Thymus (tissue), 11 donors: ENCODE results near the gene ZNF408. TPM values are rescaled to one million over a fixed set of nuclear protein-coding genes. Genes with fewer than 3 reads are reported as not detected.

ENCODE experiments used
- DNase-seq, 9 donors: peaks; one replicate each; pipeline ENCODE4 v3.0.0-alpha.2; 2013; ENCODE audit warnings: low spot score in 9 of 9, low read depth in 6 of 9, missing footprints in 1 of 9
- H3K27ac ChIP-seq, 2 donors: one replicate each; pipeline ENCODE4 v1.5.1; 2013; ENCODE audit warnings: control low read depth in 1 of 2, low read depth in 1 of 2, low read length in 1 of 2, mild to moderate bottlenecking in 1 of 2, moderate library complexity in 1 of 2
- H3K27me3 ChIP-seq, 2 donors: one replicate each; pipeline ENCODE4 v1.5.1; 2013; ENCODE audit warnings: low read length in 1 of 2; ENCODE audit not compliant: control insufficient read depth in 2 of 2, insufficient read depth in 1 of 2
- H3K36me3 ChIP-seq, 2 donors: one replicate each; pipeline ENCODE4 v1.5.1; 2013; ENCODE audit warnings: low read length in 1 of 2, mild to moderate bottlenecking in 1 of 2, moderate library complexity in 1 of 2; ENCODE audit not compliant: control insufficient read depth in 2 of 2, insufficient read depth in 2 of 2
- H3K4me1 ChIP-seq, 2 donors: one replicate each; pipeline ENCODE4 v1.5.1; 2013; ENCODE audit warnings: low read length in 2 of 2; ENCODE audit not compliant: control insufficient read depth in 2 of 2, insufficient read depth in 2 of 2
- H3K4me3 ChIP-seq, 2 donors: one replicate each; pipeline ENCODE4 v1.5.1; 2013; ENCODE audit warnings: low read length in 2 of 2, control low read depth in 1 of 2, mild to moderate bottlenecking in 1 of 2
- H3K9me3 ChIP-seq, 2 donors: one replicate each; pipeline ENCODE4 v1.5.1; 2013; ENCODE audit warnings: low read length in 1 of 2, mild to moderate bottlenecking in 1 of 2; ENCODE audit not compliant: control insufficient read depth in 2 of 2, insufficient read depth in 1 of 2
- WGBS: extraction: QIAGEN DNeasy Blood & Tissue Kit; methylation state at CpG from one replicate; pipeline ENCODE4 v1.1.7; 2013; 5-methylcytosine and 5-hydroxymethylcytosine counted together
- polyA plus RNA-seq: library from polyadenylated mRNA; stranded (reverse); fragments of 200-250 nt; gene quantifications from one replicate; pipeline ENCODE4 v1.2.3, GENCODE V29; 2013
- total RNA-seq: library from RNA; stranded (reverse); fragments of 120-200 nt; gene quantifications from one replicate; pipeline ENCODE4 v1.2.4, GENCODE V29; 2013
- donor health status: healthy.

The ZNF408 gene
- total and polyA plus RNA-seq, 2 donors, result 6.5 to 8.1 TPM

- H3K27ac ChIP-seq, result no peak overlapping the region
- WGBS, result 96% methylated on average over 6 of the region's 6 CpGs
- no peaks in the 10 kb centered on the region for H3K27me3 ChIP-seq
- H3K4me3 ChIP-seq, result no peak overlapping the region
- peaks cover 29% of the 10 kb centered on the region in 2 donors for H3K36me3 ChIP-seq
- no peaks in the 10 kb centered on the region for H3K4me1 ChIP-seq
- no peak for DNase-seq
- H3K9me3 ChIP-seq, result no peaks in the 10 kb centered on the region
Observed at GRCh38 chr11:46738887-46739286, 38.1 kb downstream of the ZNF408 start.

- no peak for DNase-seq
- WGBS, result 79% methylated on average over 12 of the region's 12 CpGs
Observed at GRCh38 chr11:46741600-46742484, 41.0 kb downstream of the ZNF408 start.

GRCh38 chr11:46743043-46743442, 42.2 kb downstream of the ZNF408 start:
- H3K27ac ChIP-seq, result no peak overlapping the region
- H3K36me3 ChIP-seq, result peaks cover 64 to 70% of the 10 kb centered on the region in 2 donors

More at GRCh38 chr11:46741600-46742484, 41.0 kb downstream of the ZNF408 start:
- Histone ChIP-seq H3K36me3 (peaks cover 52 to 59% of the 10 kb centered on the region in 2 donors), H3K27me3 (no peaks in the 10 kb centered on the region), H3K4me3 (no peak overlapping the region), H3K4me1 (no peaks in the 10 kb centered on the region), H3K9me3 (no peaks in the 10 kb centered on the region), H3K27ac (no peak overlapping the region)

DNA sequence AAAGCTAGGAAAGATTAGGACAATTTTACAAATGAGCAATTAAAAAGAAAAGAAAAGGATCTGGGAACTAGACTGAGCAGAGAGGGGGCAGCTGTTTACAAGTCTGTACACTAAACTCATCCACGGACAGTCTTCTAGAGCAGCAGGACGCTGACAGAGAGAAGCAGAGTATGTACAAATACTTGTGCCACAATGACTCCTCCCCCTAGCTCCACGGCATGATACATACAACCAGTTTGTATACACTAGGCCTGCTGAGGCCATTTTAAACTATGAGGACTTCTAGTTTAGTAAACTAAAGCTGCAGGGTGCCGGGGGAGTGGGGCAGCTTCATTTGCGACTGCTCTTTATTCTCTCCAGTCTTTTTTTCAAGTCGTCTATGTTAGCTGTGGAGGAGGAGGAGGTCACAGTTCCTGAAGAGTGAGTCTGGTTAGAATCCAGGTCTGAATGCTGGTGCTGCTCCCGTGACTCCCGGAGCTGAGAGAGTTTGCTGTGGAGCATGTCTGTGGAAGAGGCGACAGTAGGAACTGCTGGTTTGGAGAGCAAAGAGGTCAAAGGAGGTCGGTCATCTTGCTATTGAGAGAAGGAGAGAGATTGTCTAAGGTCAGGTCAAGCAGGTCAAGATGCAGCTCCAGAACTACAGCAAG, 43.0 kb downstream of the ZNF408 start:
- WGBS, result 97% methylated on average over 10 of the region's 10 CpGs
- Histone ChIP-seq H3K36me3 (peaks cover 69 to 77% of the 10 kb centered on the region in 2 donors), H3K27ac (no peak overlapping the region), H3K27me3 (no peaks in the 10 kb centered on the region), H3K4me1 (no peaks in the 10 kb centered on the region), H3K9me3 (no peaks in the 10 kb centered on the region), H3K4me3 (no peak overlapping the region)
- DNase-seq, result no peak

More at GRCh38 chr11:46743043-46743442, 42.2 kb downstream of the ZNF408 start:
- H3K9me3 ChIP-seq, result no peaks in the 10 kb centered on the region
- H3K4me3 ChIP-seq, result no peak overlapping the region
- no peaks in the 10 kb centered on the region for H3K4me1 ChIP-seq
- H3K27me3 ChIP-seq, result no peaks in the 10 kb centered on the region
- 99% methylated on average over 2 of the region's 2 CpGs for WGBS
- DNase-seq, result no peak

DNA sequence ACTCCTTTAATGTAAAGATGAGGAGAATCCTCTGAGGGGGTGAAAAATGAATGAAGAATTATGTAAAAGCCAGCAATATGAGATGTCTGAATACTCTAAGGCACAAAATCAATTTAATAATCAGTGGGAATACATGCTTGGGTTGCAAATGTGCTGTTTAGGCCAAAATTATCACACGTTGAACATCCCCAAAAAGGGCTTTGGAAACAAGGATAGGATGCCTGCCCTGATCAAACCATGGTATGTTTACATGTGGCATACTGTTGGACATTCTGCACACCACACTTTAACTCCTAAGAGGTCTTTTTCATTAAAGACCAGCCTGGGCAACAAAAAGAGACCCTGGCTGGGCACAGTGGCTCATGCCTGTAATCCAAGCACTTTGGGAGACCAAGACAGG, 44.5 kb downstream of the ZNF408 start:
- no peak for DNase-seq
- Histone ChIP-seq H3K9me3 (no peaks in the 10 kb centered on the region), H3K4me3 (no peak overlapping the region), H3K27ac (no peak overlapping the region), H3K36me3 (peaks cover 77 to 84% of the 10 kb centered on the region in 2 donors), H3K4me1 (no peaks in the 10 kb centered on the region), H3K27me3 (no peaks in the 10 kb centered on the region)
- WGBS, result 96% methylated on average over 1 of the region's 1 CpG

- no peak for DNase-seq
- WGBS, result 96% methylated on average over 3 of the region's 3 CpGs
Observed at GRCh38 chr11:46745995-46746394, 45.2 kb downstream of the ZNF408 start.

GRCh38 chr11:46747150-46747549, 46.3 kb downstream of the ZNF408 start:
- WGBS, result 98% methylated on average over 6 of the region's 6 CpGs
- Histone ChIP-seq H3K27ac (no peak overlapping the region), H3K4me3 (no peak overlapping the region), H3K4me1 (no peaks in the 10 kb centered on the region), H3K27me3 (no peaks in the 10 kb centered on the region), H3K9me3 (no peaks in the 10 kb centered on the region), H3K36me3 (peaks cover 73 to 86% of the 10 kb centered on the region in 2 donors)
- no peak for DNase-seq

More at GRCh38 chr11:46745995-46746394, 45.2 kb downstream of the ZNF408 start:
- H3K27me3 ChIP-seq, result no peaks in the 10 kb centered on the region
- H3K4me1 ChIP-seq, result no peaks in the 10 kb centered on the region
- no peak overlapping the region for H3K27ac ChIP-seq
- H3K9me3 ChIP-seq, result no peaks in the 10 kb centered on the region
- H3K4me3 ChIP-seq, result no peak overlapping the region
- H3K36me3 ChIP-seq, result peaks cover 83 to 88% of the 10 kb centered on the region in 2 donors
